Adrenal gland (tissue), 5 donors: Measurements from ENCODE around the gene FILIP1.

Source experiments
- CTCF ChIP-seq, 6 experiments: fragments of 450-650 bp in 4 of 6; fragments of 200-600 bp in 2 of 6; sonication (generic) in 1 of 6; IDR thresholded peaks; 1 replicate in 5 of 6; 2 replicates in 1 of 6; pipeline versions ENCODE4 v1.5.1 to v1.8.0; 2016 to 2021; ENCODE audit warnings: antibody characterized with exemption in 6 of 6, mild to moderate bottlenecking in 2 of 6, moderate library complexity in 1 of 6
- POLR2A ChIP-seq, 2 donors: fragments of 450-650 bp; IDR thresholded peaks; one replicate each; pipeline ENCODE4 v1.6.1; 2017; ENCODE audit warnings: antibody characterized with exemption in 2 of 2, mild to moderate bottlenecking in 2 of 2, moderate library complexity in 1 of 2
- donor health status: DM: no; HTN: no; CAD: no.

- TF ChIP-seq CTCF (IDR thresholded peaks at IDR 0.05) (no peak), POLR2A (IDR thresholded peaks at IDR 0.05) (no peak)
These were observed 25.6 kb downstream of the FILIP1 start for GRCh38 chr6:75467966-75468365.
